Left lung (tissue), 10 donors: ENCODE results near the gene PTPRD. TPM values are rescaled to one million over a fixed set of nuclear protein-coding genes. Genes with fewer than 3 reads are reported as not detected.
A peak's percentile ranks its signal among the peaks of the same experiment; 100 is the strongest.

Experiments used
- ATAC-seq: fragments of 200-7000 bp; cut with Tn5 transposase; one replicate; pipeline ENCODE4 v1.9.1; 2020; ENCODE audit warnings: moderate library complexity
- DNase-seq, 4 donors: peaks; one replicate each; pipeline ENCODE4 v3.0.0-alpha.2; 2013 to 2020
- H3K27ac ChIP-seq, 2 donors: fragments of 200-600 bp; sonication (generic) in 1 of 2; one replicate each; pipeline versions ENCODE4 v1.5.0 to v1.8.0; 2020 to 2021
- H3K27me3 ChIP-seq, 2 donors: fragments of 200-600 bp; sonication (generic) in 1 of 2; one replicate each; pipeline versions ENCODE4 v1.5.0 to v1.8.0; 2020 to 2021
- H3K36me3 ChIP-seq, 2 donors: fragments of 200-600 bp; sonication (generic) in 1 of 2; one replicate each; pipeline versions ENCODE4 v1.5.0 to v1.8.0; 2020 to 2021
- H3K4me1 ChIP-seq, 2 donors: fragments of 200-600 bp; one replicate each; pipeline ENCODE4 v1.8.0; 2021
- H3K4me3 ChIP-seq, 2 donors: fragments of 200-600 bp; sonication (generic) in 1 of 2; one replicate each; pipeline versions ENCODE4 v1.5.0 to v1.8.0; 2020 to 2021; ENCODE audit warnings: mild to moderate bottlenecking in 1 of 2
- H3K9me3 ChIP-seq, 2 donors: fragments of 200-600 bp; sonication (generic) in 1 of 2; one replicate each; pipeline versions ENCODE4 v1.5.0 to v1.8.0; 2020 to 2021
- CTCF ChIP-seq, 2 donors: fragments of 200-600 bp; sonication (generic) in 1 of 2; IDR thresholded peaks; one replicate each; pipeline versions ENCODE4 v1.5.0 to v1.8.0; 2021; ENCODE audit warnings: antibody characterized with exemption in 2 of 2
- intact Hi-C, 2 donors: fragments of 100-400 bp; cut with DNase I; formaldehyde crosslinking; loops; one replicate each; pipeline versions ENCODE4 v1.11.2 to v1.14.2; 2022
- polyA plus RNA-seq, 6 donors: library from polyadenylated mRNA; unstranded; fragments of 120-200 nt; gene quantifications; one replicate each; pipeline ENCODE4 v1.2.1, GENCODE V29; 2013; ENCODE audit not compliant: insufficient read length in 6 of 6
- total RNA-seq, 2 donors: library from RNA; stranded (reverse); fragmentation: NEBNext Ultra II Directional; extraction: Animal tissue kit (Norgen Biotek cat#: 25700); gene quantifications; one replicate each; pipeline ENCODE4 v1.2.1, GENCODE V29; 2021
- donor health status: DM: no; HTN: yes; CAD: no.
- donor health status: DM: no; HTN: no; CAD: no.

PTPRD gene
- total and polyA plus RNA-seq, 8 donors, result 24.2 to 167 (median 139) TPM

GRCh38 chr9:9498846-9499245, 1114.0 kb downstream of the PTPRD start:
- Histone ChIP-seq H3K4me1 (no peaks in the 10 kb centered on the region), H3K9me3 (peaks cover 0 to 27% of the 10 kb centered on the region in 2 donors), H3K36me3 (no peaks in the 10 kb centered on the region), H3K27me3 (no peaks in the 10 kb centered on the region), H3K4me3 (no peak overlapping the region), H3K27ac (no peak overlapping the region)
- no peak for TF ChIP-seq CTCF (IDR thresholded peaks at IDR 0.05)
- no peak for ATAC-seq
- intact Hi-C loops, result no loop called here
- no peak for DNase-seq

DNA sequence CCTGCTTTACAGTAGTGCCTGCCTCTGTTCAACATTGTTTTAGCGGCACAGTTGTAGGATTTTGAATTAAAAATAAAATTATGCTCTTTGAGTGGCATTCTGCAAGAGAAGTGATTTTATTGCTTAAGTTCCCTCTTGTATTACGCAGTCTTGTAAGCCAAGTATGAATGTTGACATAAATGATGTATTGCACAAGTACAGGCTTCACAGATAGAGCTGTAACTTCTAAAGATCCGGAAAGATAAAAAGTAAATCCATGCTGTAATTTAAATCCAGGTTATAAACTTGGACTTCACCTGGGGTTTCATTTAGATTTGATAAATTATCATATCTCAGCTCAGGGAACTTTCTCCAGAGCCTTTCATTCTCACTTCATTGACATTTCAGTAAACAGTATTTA, 1114.7 kb downstream of the PTPRD start:
- intact Hi-C loops, result no loop called here
- Histone ChIP-seq H3K9me3 (peaks cover 0 to 29% of the 10 kb centered on the region in 2 donors), H3K4me3 (no peak overlapping the region), H3K27me3 (no peaks in the 10 kb centered on the region), H3K27ac (no peak overlapping the region), H3K36me3 (no peaks in the 10 kb centered on the region), H3K4me1 (no peaks in the 10 kb centered on the region)
- ATAC-seq (peak; percentile 86), DNase-seq (peak in 1 of 4 donors; percentile 26)
- TF ChIP-seq CTCF (IDR thresholded peaks at IDR 0.05), result no peak

GRCh38 chr9:9494336-9494735, 1118.5 kb downstream of the PTPRD start:
- H3K36me3 ChIP-seq, result no peaks in the 10 kb centered on the region
- TF ChIP-seq CTCF (IDR thresholded peaks at IDR 0.05), result no peak
- intact Hi-C loops, result no loop called here
- H3K4me3 ChIP-seq, result no peak overlapping the region
- peaks cover 0 to 29% of the 10 kb centered on the region in 2 donors for H3K9me3 ChIP-seq
- no peak overlapping the region for H3K27ac ChIP-seq
- H3K27me3 ChIP-seq, result no peaks in the 10 kb centered on the region
- DNase-seq (no peak), ATAC-seq (no peak)
- no peaks in the 10 kb centered on the region for H3K4me1 ChIP-seq

DNA sequence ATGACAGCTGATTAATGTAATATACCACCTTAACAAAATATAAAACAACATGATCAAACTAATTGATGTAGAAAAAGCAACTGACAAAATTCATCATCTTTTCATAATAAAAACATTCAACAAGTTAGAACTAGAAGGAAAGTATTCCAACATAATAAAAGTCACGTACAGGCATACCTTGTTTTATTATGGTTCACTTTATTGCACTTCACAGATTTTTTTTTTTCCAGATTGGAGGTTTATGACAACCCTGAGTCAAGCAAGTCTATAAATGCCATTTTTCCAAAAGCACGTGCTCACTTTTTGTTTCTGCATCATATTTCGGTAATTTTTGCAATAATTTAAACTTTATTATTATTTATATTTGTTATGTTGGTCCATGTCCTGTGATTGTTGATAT, 1120.3 kb downstream of the PTPRD start:
- Histone ChIP-seq H3K9me3 (peaks cover 0 to 29% of the 10 kb centered on the region in 2 donors), H3K36me3 (no peaks in the 10 kb centered on the region), H3K27ac (no peak overlapping the region), H3K27me3 (no peaks in the 10 kb centered on the region), H3K4me3 (no peak overlapping the region), H3K4me1 (no peaks in the 10 kb centered on the region)
- intact Hi-C loops, result no loop called here
- ATAC-seq (no peak), DNase-seq (no peak)
- TF ChIP-seq CTCF (IDR thresholded peaks at IDR 0.05), result no peak

GRCh38 chr9:9489183-9489582, 1123.6 kb downstream of the PTPRD start:
- no peak overlapping the region for H3K27ac ChIP-seq
- no peaks in the 10 kb centered on the region for H3K27me3 ChIP-seq
- H3K9me3 ChIP-seq, result peaks cover 0 to 5% of the 10 kb centered on the region in 2 donors
- H3K36me3 ChIP-seq, result no peaks in the 10 kb centered on the region
- no peaks in the 10 kb centered on the region for H3K4me1 ChIP-seq
- ATAC-seq, result no peak
- intact Hi-C loops, result no loop called here
- no peak for TF ChIP-seq CTCF (IDR thresholded peaks at IDR 0.05)
- no peak for DNase-seq
- no peak overlapping the region for H3K4me3 ChIP-seq
